Right atrium auricular region (tissue), 2 donors: ENCODE measurements around the gene KIRREL3. TPM values are rescaled to one million over a fixed set of nuclear protein-coding genes. Genes with fewer than 3 reads are reported as not detected.

Experiments used
- DNase-seq: peaks from one replicate; pipeline ENCODE4 v3.0.0-alpha.2; 2019; ENCODE audit warnings: low spot score
- H3K27ac ChIP-seq, 2 donors: fragments of 200-600 bp; sonication (generic); 1 replicate in 1 of 2; 2 replicates in 1 of 2; pipeline ENCODE4 v1.5.1; 2016 to 2019
- H3K27me3 ChIP-seq, 2 donors: fragments of 200-600 bp; sonication (generic); one replicate each; pipeline versions ENCODE4 v1.5.1 to v1.6.0; 2017 to 2019
- H3K36me3 ChIP-seq: fragments of 200-600 bp; sonication (generic); one replicate; pipeline ENCODE4 v1.5.1; 2016
- H3K4me1 ChIP-seq, 2 donors: fragments of 200-600 bp; sonication (generic); one replicate each; pipeline versions ENCODE4 v1.5.1 to v1.6.0; 2017 to 2019
- H3K4me3 ChIP-seq, 2 donors: fragments of 200-600 bp; sonication (generic); 1 replicate in 1 of 2; 2 replicates in 1 of 2; pipeline ENCODE4 v1.5.1; 2017 to 2019; ENCODE audit warnings: mild to moderate bottlenecking in 1 of 2, moderate library complexity in 1 of 2
- H3K9me3 ChIP-seq, 2 donors: fragments of 200-600 bp; sonication (generic); one replicate each; pipeline ENCODE4 v1.5.1; 2019
- total RNA-seq, 2 donors: library from RNA; depleted of rRNA; stranded (reverse); fragments of >200 nt; gene quantifications; one replicate each; pipeline ENCODE4 v1.1.0, GENCODE V29; 2016
- TF ChIP-seq, protein P1 (sequence below), 2 donors: fragments of 200-600 bp; sonication (generic); IDR thresholded peaks; one replicate each; pipeline ENCODE4 v1.5.1; 2019; ENCODE audit warnings: antibody characterized with exemption in 2 of 2

The KIRREL3 gene
- total RNA-seq, 2 donors from 2014 or later: 0.51 to 0.74 TPM

DNA sequence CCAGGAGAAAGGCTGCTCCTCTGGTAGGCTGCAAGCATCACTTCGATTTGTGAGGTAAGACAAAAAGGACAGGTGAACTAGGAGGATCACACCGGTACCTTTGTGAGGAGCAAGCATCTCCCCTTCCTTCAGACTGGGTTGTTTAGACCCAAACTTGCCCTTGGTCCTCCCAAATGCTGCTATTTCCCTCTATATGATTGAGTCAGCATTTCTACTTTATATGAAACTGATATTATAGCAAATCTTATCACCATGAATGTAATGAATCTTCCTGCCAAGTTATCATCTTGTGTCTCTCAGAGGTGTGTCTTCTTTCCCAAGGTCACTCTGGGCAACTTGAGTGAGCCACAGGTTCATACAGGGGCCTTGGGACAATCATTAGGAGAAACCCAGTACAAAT lies 61.0 kb downstream of the KIRREL3 start:
- TF ChIP-seq, protein P1, sequence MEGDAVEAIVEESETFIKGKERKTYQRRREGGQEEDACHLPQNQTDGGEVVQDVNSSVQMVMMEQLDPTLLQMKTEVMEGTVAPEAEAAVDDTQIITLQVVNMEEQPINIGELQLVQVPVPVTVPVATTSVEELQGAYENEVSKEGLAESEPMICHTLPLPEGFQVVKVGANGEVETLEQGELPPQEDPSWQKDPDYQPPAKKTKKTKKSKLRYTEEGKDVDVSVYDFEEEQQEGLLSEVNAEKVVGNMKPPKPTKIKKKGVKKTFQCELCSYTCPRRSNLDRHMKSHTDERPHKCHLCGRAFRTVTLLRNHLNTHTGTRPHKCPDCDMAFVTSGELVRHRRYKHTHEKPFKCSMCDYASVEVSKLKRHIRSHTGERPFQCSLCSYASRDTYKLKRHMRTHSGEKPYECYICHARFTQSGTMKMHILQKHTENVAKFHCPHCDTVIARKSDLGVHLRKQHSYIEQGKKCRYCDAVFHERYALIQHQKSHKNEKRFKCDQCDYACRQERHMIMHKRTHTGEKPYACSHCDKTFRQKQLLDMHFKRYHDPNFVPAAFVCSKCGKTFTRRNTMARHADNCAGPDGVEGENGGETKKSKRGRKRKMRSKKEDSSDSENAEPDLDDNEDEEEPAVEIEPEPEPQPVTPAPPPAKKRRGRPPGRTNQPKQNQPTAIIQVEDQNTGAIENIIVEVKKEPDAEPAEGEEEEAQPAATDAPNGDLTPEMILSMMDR (IDR thresholded peaks at IDR 0.05): no peak
- H3K9me3 ChIP-seq: peaks cover 0 to 1% of the 10 kb centered on the region in 2 donors
- no peaks in the 10 kb centered on the region for H3K4me1 ChIP-seq
- no peak overlapping the region for H3K4me3 ChIP-seq
- no peaks in the 10 kb centered on the region for H3K27me3 ChIP-seq
- no peak for DNase-seq
- no peak overlapping the region for H3K27ac ChIP-seq
- no peaks in the 10 kb centered on the region for H3K36me3 ChIP-seq

DNA sequence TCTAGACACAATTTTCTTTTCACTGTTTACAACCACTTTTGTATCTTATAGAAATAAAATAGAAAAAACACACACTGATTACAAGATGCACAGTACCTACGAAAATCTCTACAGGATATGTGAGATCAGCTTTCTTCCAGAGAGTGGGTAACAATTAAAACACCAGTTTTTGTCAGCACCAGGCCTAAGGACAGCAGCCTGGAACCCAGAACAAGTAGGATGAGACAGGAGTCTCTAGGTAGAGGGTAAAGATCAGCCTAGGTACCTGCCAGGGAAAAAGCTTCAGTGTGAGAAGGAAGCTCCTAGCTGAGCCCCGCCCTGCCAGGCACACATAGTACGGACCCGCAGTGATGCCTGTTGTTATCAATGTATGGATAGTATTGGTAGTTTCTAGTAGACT lies 61.9 kb downstream of the KIRREL3 start:
- H3K27ac ChIP-seq: no peak overlapping the region
- TF ChIP-seq, protein P1 (IDR thresholded peaks at IDR 0.05): no peak
- no peaks in the 10 kb centered on the region for H3K4me1 ChIP-seq
- H3K36me3 ChIP-seq: no peaks in the 10 kb centered on the region
- no peak overlapping the region for H3K4me3 ChIP-seq
- no peak for DNase-seq
- peaks cover 0 to 9% of the 10 kb centered on the region in 2 donors for H3K9me3 ChIP-seq
- H3K27me3 ChIP-seq: peaks cover 0 to under 1% of the 10 kb centered on the region in 2 donors

DNA sequence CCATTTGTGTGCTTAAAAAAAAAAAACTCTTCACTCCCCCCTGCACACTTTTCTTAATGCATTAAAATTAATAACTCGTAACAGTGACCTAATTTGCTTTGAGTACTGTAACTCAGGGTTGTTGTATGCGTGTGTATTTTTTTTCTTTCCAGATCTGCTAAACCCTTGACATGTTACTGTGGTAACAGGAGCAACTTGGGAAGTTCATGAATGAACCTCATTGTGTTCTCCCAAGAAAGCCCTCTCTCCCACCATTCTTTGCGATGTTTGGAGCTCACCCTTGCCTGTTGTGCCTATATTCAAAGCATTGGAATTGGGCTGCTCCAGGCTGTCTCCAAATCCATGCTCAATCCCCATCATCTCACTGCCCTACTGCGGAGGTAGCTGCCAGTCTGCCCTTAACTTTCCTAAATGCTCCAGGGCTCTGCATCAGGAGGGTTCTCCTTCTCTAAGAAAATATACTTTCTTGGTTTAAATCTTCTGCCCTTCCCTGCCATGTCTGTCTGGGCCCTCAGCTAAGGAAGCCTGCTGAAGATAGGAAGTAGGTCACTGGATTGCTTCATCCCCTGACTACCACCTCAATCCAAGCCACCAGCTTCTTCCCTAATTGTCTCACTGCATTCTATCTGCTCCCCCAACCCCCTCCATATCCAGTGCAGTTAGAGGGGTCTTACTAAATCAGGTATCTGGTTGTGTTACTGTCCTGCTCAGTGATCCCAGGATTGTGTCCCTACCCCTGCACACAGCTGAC lies 70.3 kb downstream of the KIRREL3 start:
- Histone ChIP-seq H3K4me3 (no peak overlapping the region), H3K36me3 (no peaks in the 10 kb centered on the region), H3K9me3 (peaks cover 0 to 11% of the 10 kb centered on the region in 2 donors), H3K27me3 (peaks cover 0 to 4% of the 10 kb centered on the region in 2 donors), H3K4me1 (peaks cover 0 to 10% of the 10 kb centered on the region in 2 donors), H3K27ac (no peak overlapping the region)
- no peak for DNase-seq
- TF ChIP-seq, protein P1 (IDR thresholded peaks at IDR 0.05): no peak

DNA sequence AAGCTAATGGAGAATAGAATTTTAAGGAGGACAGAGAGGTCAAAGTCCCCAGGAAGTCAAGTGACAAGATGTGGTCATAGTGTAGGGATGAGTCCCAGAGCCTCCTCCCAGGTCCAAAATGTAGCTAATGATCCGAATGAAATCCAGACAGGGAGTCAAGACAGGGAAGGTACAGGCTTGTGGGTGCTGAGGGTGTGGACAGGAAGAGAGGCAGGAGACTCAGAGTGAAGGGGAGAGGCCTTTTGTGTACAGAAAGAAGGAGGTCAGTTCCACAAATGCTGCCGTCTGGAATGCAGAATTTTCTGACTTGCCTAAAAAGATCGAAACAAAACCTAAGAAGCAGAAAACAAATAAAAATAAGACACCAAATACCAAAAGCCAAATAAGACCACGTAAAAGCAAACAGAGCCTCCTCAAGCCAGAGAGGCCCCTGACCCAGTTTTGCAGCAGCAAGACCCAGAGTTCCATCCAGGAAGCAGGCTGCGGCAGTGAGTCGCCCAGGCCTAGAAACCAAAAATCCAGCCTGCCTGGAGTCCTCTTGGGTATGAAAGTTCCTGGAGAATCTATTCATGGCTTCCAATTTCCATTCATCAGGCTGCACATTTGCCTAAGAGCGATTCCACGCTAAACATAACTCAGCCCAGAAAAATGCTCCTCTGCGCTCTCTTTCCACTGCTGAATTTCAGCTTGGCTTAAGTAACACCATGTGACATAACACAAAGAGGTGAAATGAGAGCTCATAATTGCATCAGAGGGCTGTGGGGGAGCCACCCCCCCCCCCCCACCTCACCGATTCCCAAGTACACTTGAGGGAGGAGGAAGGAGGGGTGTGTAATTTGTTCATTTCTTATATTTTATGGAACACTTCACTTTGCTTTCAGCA lies 71.2 kb downstream of the KIRREL3 start:
- peaks cover 0 to 10% of the 10 kb centered on the region in 2 donors for H3K4me1 ChIP-seq
- TF ChIP-seq, protein P1 (IDR thresholded peaks at IDR 0.05): no peak
- H3K27me3 ChIP-seq: peaks cover 0 to 4% of the 10 kb centered on the region in 2 donors
- peak overlapping the region in 1 of 2 donors; percentile 48 for H3K27ac ChIP-seq
- H3K9me3 ChIP-seq: peaks cover 0 to 9% of the 10 kb centered on the region in 2 donors
- no peak overlapping the region for H3K4me3 ChIP-seq
- DNase-seq: no peak
- no peaks in the 10 kb centered on the region for H3K36me3 ChIP-seq

DNA sequence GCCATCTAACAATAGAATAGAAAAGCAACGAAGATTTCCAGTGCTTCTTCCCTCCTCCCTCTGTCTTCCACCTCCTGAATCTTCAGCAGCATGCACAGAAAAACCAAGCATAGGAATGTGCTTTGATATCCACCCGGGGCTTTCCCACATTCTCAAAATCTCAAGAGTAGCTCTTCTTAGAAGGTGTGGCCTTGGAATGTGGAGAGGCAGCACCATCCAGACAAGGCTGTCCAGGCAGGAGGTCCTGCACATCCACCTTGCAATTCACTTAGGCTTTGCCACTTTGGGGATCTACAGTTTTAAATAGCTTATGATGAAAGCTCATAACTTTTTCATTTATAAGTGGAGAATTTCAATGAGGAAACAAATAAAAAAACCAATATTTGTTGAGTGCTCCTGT lies 72.9 kb downstream of the KIRREL3 start:
- TF ChIP-seq, protein P1 (IDR thresholded peaks at IDR 0.05): no peak
- Histone ChIP-seq H3K27me3 (no peaks in the 10 kb centered on the region), H3K27ac (no peak overlapping the region), H3K4me1 (peaks cover 0 to 10% of the 10 kb centered on the region in 2 donors), H3K4me3 (no peak overlapping the region), H3K36me3 (no peaks in the 10 kb centered on the region), H3K9me3 (no peaks in the 10 kb centered on the region)
- DNase-seq: no peak
